Thyroid gland (tissue), 4 donors: Measurements from ENCODE around the gene NRP2. TPM values are rescaled to one million over a fixed set of nuclear protein-coding genes. Genes with fewer than 3 reads are reported as not detected.

ENCODE experiments used
- DNase-seq, 2 donors: peaks; one replicate each; pipeline ENCODE4 v3.0.0-alpha.2; 2019
- H3K27ac ChIP-seq, 3 donors: fragments of 200-600 bp; sonication (generic); 1 replicate in 2 of 3; 2 replicates in 1 of 3; pipeline ENCODE4 v1.5.1; 2016 to 2019; ENCODE audit warnings: mild to moderate bottlenecking in 1 of 3, moderate library complexity in 1 of 3
- H3K27me3 ChIP-seq: fragments of 200-600 bp; sonication (generic); one replicate; pipeline ENCODE4 v1.5.1; 2019
- H3K36me3 ChIP-seq, 2 donors: fragments of 200-600 bp; sonication (generic); one replicate each; pipeline ENCODE4 v1.5.1; 2016 to 2019
- H3K4me1 ChIP-seq, 2 donors: fragments of 200-600 bp; sonication (generic); one replicate each; pipeline ENCODE4 v1.5.1; 2017 to 2019
- H3K4me3 ChIP-seq, 3 donors: fragments of 200-600 bp; sonication (generic); replicated peaks in 1 of 3; 1 replicate in 2 of 3; 2 replicates in 1 of 3; pipeline ENCODE4 v1.5.1; 2016; ENCODE audit warnings: mild to moderate bottlenecking in 1 of 3
- H3K9me3 ChIP-seq: fragments of 200-600 bp; sonication (generic); one replicate; pipeline ENCODE4 v1.5.1; 2017
- CTCF ChIP-seq, 6 experiments: fragments of 200-600 bp in 3 of 6; fragments of 450-650 bp in 3 of 6; sonication (generic) in 3 of 6; IDR thresholded peaks; one replicate each; pipeline ENCODE4 v1.5.1; 2016 to 2019; ENCODE audit warnings: antibody characterized with exemption in 6 of 6, mild to moderate bottlenecking in 2 of 6, inconsistent platforms in 1 of 6, moderate library complexity in 1 of 6
- POLR2A ChIP-seq, 2 donors: fragments of 450-650 bp; IDR thresholded peaks; one replicate each; pipeline ENCODE4 v1.6.1; 2017; ENCODE audit warnings: antibody characterized with exemption in 2 of 2, mild to moderate bottlenecking in 2 of 2, moderate library complexity in 1 of 2
- WGBS, 2 donors: methylation state at CpG; one replicate each; pipeline ENCODE4 v1.1.5; 2017; 5-methylcytosine and 5-hydroxymethylcytosine counted together
- intact Hi-C: fragments of 100-400 bp; cut with DNase I; formaldehyde crosslinking; loops from one replicate; pipeline ENCODE4 v1.15.1; 2023
- total RNA-seq, 4 donors: library from RNA; depleted of rRNA; stranded (reverse); fragments of >200 nt; gene quantifications; one replicate each; pipeline ENCODE4 v1.2.3, GENCODE V29; 2016

NRP2 gene
- total RNA-seq, 4 donors from 2014 or later = 29.3 to 62.5 (median 41.6) TPM

- DNase-seq = no peak
- TF ChIP-seq CTCF (IDR thresholded peaks at IDR 0.05) (no peak), POLR2A (IDR thresholded peaks at IDR 0.05) (no peak)
- Histone ChIP-seq H3K9me3 (no peaks in the 10 kb centered on the region), H3K36me3 (no peaks in the 10 kb centered on the region), H3K27ac (no peak overlapping the region), H3K27me3 (no peaks in the 10 kb centered on the region), H3K4me3 (no peak overlapping the region), H3K4me1 (no peaks in the 10 kb centered on the region)
- whole genome bisulfite sequencing, 2 donors = 89 to 93% methylated on average over 5 of the region's 5 CpGs
- intact Hi-C loops = no loop called here
Observed at GRCh38 chr2:205796805-205797313, 114.6 kb downstream of the NRP2 start.

- Histone ChIP-seq H3K27ac (no peak overlapping the region), H3K4me1 (no peaks in the 10 kb centered on the region)
- 67 to 78% methylated on average over 4 of the region's 4 CpGs for WGBS, 2 donors
Observed at GRCh38 chr2:205797866-205798265, 115.6 kb downstream of the NRP2 start.

GRCh38 chr2:205800224-205800623 lies 117.9 kb downstream of the NRP2 start:
- Histone ChIP-seq H3K36me3 (no peaks in the 10 kb centered on the region), H3K4me1 (no peaks in the 10 kb centered on the region), H3K9me3 (no peaks in the 10 kb centered on the region), H3K27ac (no peak overlapping the region), H3K4me3 (no peak overlapping the region), H3K27me3 (no peaks in the 10 kb centered on the region)
- no peak for DNase-seq
- TF ChIP-seq CTCF (IDR thresholded peaks at IDR 0.05) (no peak), POLR2A (IDR thresholded peaks at IDR 0.05) (no peak)
- 77 to 86% methylated on average over 2 of the region's 2 CpGs for WGBS, 2 donors
- intact Hi-C loops = no loop called here

More at GRCh38 chr2:205797866-205798265, 115.6 kb downstream of the NRP2 start:
- Histone ChIP-seq H3K36me3 (no peaks in the 10 kb centered on the region), H3K27me3 (no peaks in the 10 kb centered on the region), H3K9me3 (no peaks in the 10 kb centered on the region), H3K4me3 (no peak overlapping the region)
- no peak for DNase-seq
- TF ChIP-seq POLR2A (IDR thresholded peaks at IDR 0.05) = no peak
- TF ChIP-seq CTCF (IDR thresholded peaks at IDR 0.05) = no peak
- intact Hi-C loops = no loop called here

- TF ChIP-seq POLR2A (IDR thresholded peaks at IDR 0.05) (no peak), CTCF (IDR thresholded peaks at IDR 0.05) (no peak)
- DNase-seq = no peak
- Histone ChIP-seq H3K4me3 (no peak overlapping the region), H3K4me1 (no peaks in the 10 kb centered on the region), H3K27me3 (no peaks in the 10 kb centered on the region), H3K36me3 (no peaks in the 10 kb centered on the region), H3K9me3 (no peaks in the 10 kb centered on the region), H3K27ac (no peak overlapping the region)
- 38 to 55% methylated on average over 3 of the region's 3 CpGs for WGBS, 2 donors
- intact Hi-C loops = no loop called here
Observed at GRCh38 chr2:205800773-205801172, 118.5 kb downstream of the NRP2 start.

GRCh38 chr2:205802065-205802464 lies 119.8 kb downstream of the NRP2 start:
- Histone ChIP-seq H3K27me3 (no peaks in the 10 kb centered on the region), H3K4me3 (no peak overlapping the region), H3K9me3 (no peaks in the 10 kb centered on the region), H3K4me1 (no peaks in the 10 kb centered on the region), H3K27ac (no peak overlapping the region), H3K36me3 (no peaks in the 10 kb centered on the region)
- intact Hi-C loops = no loop called here
- no peak for TF ChIP-seq CTCF (IDR thresholded peaks at IDR 0.05)
- no peak for TF ChIP-seq POLR2A (IDR thresholded peaks at IDR 0.05)
- 89 to 91% methylated on average over 7 of the region's 7 CpGs for WGBS, 2 donors
- DNase-seq = no peak
